IPS DF 6.9 (cell line): ENCODE measurements around the gene TJAP1.

Experiments
- DNase-seq: peaks from one replicate; pipeline ENCODE4 v3.0.0-alpha.2; 2013; ENCODE audit warnings: low read depth, low spot score
- H3K27ac ChIP-seq: one replicate; pipeline ENCODE4 v1.5.1; 2013; ENCODE audit warnings: low read length, control low read depth
- H3K27me3 ChIP-seq: 2 replicates; pipeline ENCODE4 v1.6.1; 2013; ENCODE audit warnings: mild to moderate bottlenecking, low read length; ENCODE audit not compliant: control insufficient read depth, insufficient read depth
- H3K36me3 ChIP-seq: 2 replicates; pipeline ENCODE4 v1.6.1; 2013; ENCODE audit warnings: low read length; ENCODE audit not compliant: control insufficient read depth, insufficient read depth
- H3K4me1 ChIP-seq: 2 replicates; pipeline ENCODE4 v1.6.1; 2013; ENCODE audit warnings: low read length; ENCODE audit not compliant: control insufficient read depth, insufficient read depth
- H3K4me3 ChIP-seq: 2 replicates; pipeline ENCODE4 v1.5.1; 2013; ENCODE audit warnings: mild to moderate bottlenecking, low read length
- H3K9me3 ChIP-seq: 2 replicates; pipeline ENCODE4 v1.6.1; 2013; ENCODE audit warnings: low read length, inconsistent platforms; ENCODE audit not compliant: control insufficient read depth, insufficient read depth
- WGBS: extraction: QIAGEN DNeasy Blood & Tissue Kit; methylation state at CpG from one replicate; pipeline ENCODE4 v1.1.7; 2013; ENCODE audit warnings: mixed read lengths, missing lambda C conversion rate; ENCODE audit not compliant: insufficient read length, insufficient coverage; 5-methylcytosine and 5-hydroxymethylcytosine counted together

TJAP1 gene

GRCh38 chr6:43437700-43438099, 39.7 kb upstream of the TJAP1 start:
- Histone ChIP-seq H3K27ac (no peak overlapping the region), H3K9me3 (no peaks in the 10 kb centered on the region), H3K4me3 (no peak overlapping the region), H3K4me1 (no peaks in the 10 kb centered on the region), H3K27me3 (no peaks in the 10 kb centered on the region), H3K36me3 (peaks cover 6% of the 10 kb centered on the region; the same call in 1 of the 2 replicates)
- DNase-seq: no peak
- no CpG with 5 or more reads among the region's 4 CpGs for WGBS

DNA sequence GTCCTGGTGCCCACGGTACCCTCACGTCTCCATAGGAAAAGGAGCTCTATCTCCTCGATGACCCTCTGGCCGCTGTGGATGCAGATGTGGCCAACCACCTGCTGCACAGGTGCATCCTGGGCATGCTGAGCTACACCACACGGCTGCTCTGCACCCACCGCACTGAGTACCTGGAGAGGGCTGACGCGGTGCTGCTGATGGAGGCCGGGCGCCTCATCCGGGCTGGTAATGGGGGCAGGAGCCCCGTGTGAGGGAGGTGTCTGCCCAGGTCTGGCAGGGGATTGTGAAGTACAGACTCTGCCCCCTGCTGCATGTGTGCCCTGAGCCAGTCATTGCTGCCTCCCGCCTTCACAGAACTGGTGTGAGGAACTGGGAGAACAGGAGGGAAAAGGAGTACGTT, 34.4 kb upstream of the TJAP1 start:
- Histone ChIP-seq H3K27me3 (no peaks in the 10 kb centered on the region), H3K36me3 (peaks cover 14% of the 10 kb centered on the region), H3K4me1 (no peaks in the 10 kb centered on the region), H3K4me3 (no peak overlapping the region), H3K9me3 (no peaks in the 10 kb centered on the region), H3K27ac (no peak overlapping the region)
- no CpG with 5 or more reads among the region's 14 CpGs for WGBS
- no peak for DNase-seq

- Histone ChIP-seq H3K27ac (no peak overlapping the region), H3K27me3 (no peaks in the 10 kb centered on the region), H3K36me3 (peaks cover 21% of the 10 kb centered on the region), H3K9me3 (no peaks in the 10 kb centered on the region), H3K4me1 (no peaks in the 10 kb centered on the region), H3K4me3 (no peak overlapping the region)
- no peak for DNase-seq
- WGBS: no CpG with 5 or more reads among the region's 10 CpGs
These were observed 33.3 kb upstream of the TJAP1 start for GRCh38 chr6:43444036-43444435.

- WGBS: no CpG with 5 or more reads among the region's 8 CpGs
- Histone ChIP-seq H3K4me1 (no peaks in the 10 kb centered on the region), H3K36me3 (peaks cover 26% of the 10 kb centered on the region), H3K4me3 (no peak overlapping the region), H3K27ac (no peak overlapping the region), H3K9me3 (no peaks in the 10 kb centered on the region), H3K27me3 (no peaks in the 10 kb centered on the region)
- DNase-seq: no peak
These were observed 32.8 kb upstream of the TJAP1 start for GRCh38 chr6:43444582-43444981.

- WGBS: no CpG with 5 or more reads among the region's 16 CpGs
- H3K36me3 ChIP-seq: peaks cover 30% of the 10 kb centered on the region
- no peak overlapping the region for H3K27ac ChIP-seq
These were observed 31.8 kb upstream of the TJAP1 start for GRCh38 chr6:43445576-43445975.

DNA sequence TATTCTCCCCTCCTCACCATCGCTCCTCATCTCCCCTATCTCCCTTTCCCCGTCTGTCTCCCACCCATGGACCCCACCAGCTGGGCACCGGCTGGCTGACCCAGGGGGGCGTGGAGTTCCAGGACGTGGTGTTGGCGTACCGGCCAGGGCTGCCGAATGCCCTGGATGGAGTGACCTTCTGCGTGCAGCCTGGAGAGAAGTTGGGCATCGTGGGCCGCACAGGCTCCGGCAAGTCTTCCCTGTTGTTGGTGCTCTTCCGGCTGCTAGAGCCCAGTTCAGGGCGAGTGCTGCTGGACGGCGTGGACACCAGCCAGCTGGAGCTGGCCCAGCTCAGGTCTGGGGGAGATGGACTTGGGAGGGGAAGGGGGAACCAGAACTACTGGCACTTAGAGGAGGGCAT, 29.8 kb upstream of the TJAP1 start:
- H3K4me1 ChIP-seq: no peaks in the 10 kb centered on the region
- H3K27me3 ChIP-seq: no peaks in the 10 kb centered on the region
- WGBS: 100% methylated on average over 2 of the region's 16 CpGs
- H3K36me3 ChIP-seq: peaks cover 31% of the 10 kb centered on the region
- DNase-seq: no peak
- no peaks in the 10 kb centered on the region for H3K9me3 ChIP-seq
- H3K27ac ChIP-seq: no peak overlapping the region
- H3K4me3 ChIP-seq: no peak overlapping the region

More at GRCh38 chr6:43445576-43445975, 31.8 kb upstream of the TJAP1 start:
- Histone ChIP-seq H3K27me3 (no peaks in the 10 kb centered on the region), H3K9me3 (no peaks in the 10 kb centered on the region), H3K4me1 (no peaks in the 10 kb centered on the region), H3K4me3 (no peak overlapping the region)
- DNase-seq: no peak

- Histone ChIP-seq H3K9me3 (no peaks in the 10 kb centered on the region), H3K4me3 (no peak overlapping the region), H3K4me1 (no peaks in the 10 kb centered on the region; the same call in 1 of the 2 replicates), H3K27ac (no peak overlapping the region), H3K36me3 (peaks cover 27% of the 10 kb centered on the region), H3K27me3 (no peaks in the 10 kb centered on the region)
- DNase-seq: no peak
- no CpG with 5 or more reads among the region's 4 CpGs for WGBS
These were observed 28.5 kb upstream of the TJAP1 start for GRCh38 chr6:43448916-43449315.

- no CpG with 5 or more reads among the region's 13 CpGs for WGBS
- no peaks in the 10 kb centered on the region; the same call in 1 of the 2 replicates for H3K4me1 ChIP-seq
- no peak for DNase-seq
- no peaks in the 10 kb centered on the region for H3K9me3 ChIP-seq
- no peak overlapping the region for H3K27ac ChIP-seq
- H3K4me3 ChIP-seq: no peak overlapping the region
- H3K36me3 ChIP-seq: peaks cover 25% of the 10 kb centered on the region
- peaks cover 2% of the 10 kb centered on the region; the same call in 1 of the 2 replicates for H3K27me3 ChIP-seq
These were observed 26.7 kb upstream of the TJAP1 start for GRCh38 chr6:43450699-43451131.

DNA sequence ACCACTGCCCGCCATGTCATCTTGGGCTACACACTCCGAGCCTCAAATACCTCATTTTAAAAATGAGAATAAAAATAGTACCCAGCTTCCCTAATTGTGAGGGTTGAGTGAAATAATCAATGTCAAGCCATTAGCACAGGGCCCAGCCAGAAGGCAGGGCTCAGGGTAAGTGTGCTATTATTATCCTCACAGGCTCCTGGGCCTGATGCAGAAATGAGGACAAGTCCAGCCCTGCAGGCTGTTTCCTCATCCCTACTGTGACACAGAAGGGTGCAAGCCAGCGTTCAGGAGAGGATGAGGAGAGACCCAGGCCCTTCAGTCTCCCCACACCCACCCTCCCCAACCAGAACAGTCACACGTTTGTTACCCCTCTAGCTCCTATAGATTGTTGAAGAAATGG, 26.0 kb upstream of the TJAP1 start:
- H3K9me3 ChIP-seq: no peaks in the 10 kb centered on the region
- peaks cover 7% of the 10 kb centered on the region for H3K27me3 ChIP-seq
- DNase-seq: no peak
- H3K36me3 ChIP-seq: peaks cover 25% of the 10 kb centered on the region
- no peaks in the 10 kb centered on the region; the same call in 1 of the 2 replicates for H3K4me1 ChIP-seq
- H3K4me3 ChIP-seq: no peak overlapping the region
- no peak overlapping the region for H3K27ac ChIP-seq
- no CpG with 5 or more reads among the region's 4 CpGs for WGBS

DNA sequence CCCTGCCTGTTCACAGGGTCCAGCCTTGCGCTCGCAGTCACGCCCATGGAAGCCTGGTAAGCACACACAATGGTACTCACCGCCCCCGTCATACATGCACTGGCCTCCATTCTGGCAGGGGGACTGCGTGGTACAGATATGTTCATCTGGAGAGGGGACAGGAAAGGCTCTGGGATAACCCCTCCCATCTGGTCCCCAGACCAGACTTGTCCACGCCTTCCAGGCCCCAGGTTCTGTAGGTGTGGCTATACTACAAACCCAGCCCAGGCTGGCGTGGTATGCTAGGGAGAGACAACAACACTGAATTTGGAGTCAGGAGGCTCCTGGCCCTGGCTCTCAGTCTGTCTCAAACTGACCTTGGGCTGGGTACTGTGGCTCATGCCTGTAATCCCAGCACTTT, 25.4 kb upstream of the TJAP1 start:
- no peak overlapping the region for H3K27ac ChIP-seq
- H3K4me1 ChIP-seq: no peaks in the 10 kb centered on the region; the same call in 1 of the 2 replicates
- H3K4me3 ChIP-seq: no peak overlapping the region
- no peak for DNase-seq
- no CpG with 5 or more reads among the region's 8 CpGs for WGBS
- H3K36me3 ChIP-seq: peaks cover 25% of the 10 kb centered on the region
- no peaks in the 10 kb centered on the region for H3K9me3 ChIP-seq
- peaks cover 7% of the 10 kb centered on the region for H3K27me3 ChIP-seq

- peaks cover 7% of the 10 kb centered on the region for H3K27me3 ChIP-seq
- no peaks in the 10 kb centered on the region for H3K9me3 ChIP-seq
- no peak overlapping the region for H3K27ac ChIP-seq
- no CpG with 5 or more reads among the region's 4 CpGs for WGBS
- no peak overlapping the region for H3K4me3 ChIP-seq
- H3K36me3 ChIP-seq: peaks cover 20% of the 10 kb centered on the region
- no peaks in the 10 kb centered on the region; the same call in 1 of the 2 replicates for H3K4me1 ChIP-seq
- no peak for DNase-seq
These were observed 24.5 kb upstream of the TJAP1 start for GRCh38 chr6:43452896-43453295.
